HG03066 (cell line): ENCODE measurements around the gene CELF4.

ENCODE experiments used
- ATAC-seq: cut with Tn5 transposase; IDR thresholded peaks from one replicate; pipeline ENCODE4 v1.9.1; 2021; ENCODE audit warnings: low read depth; ENCODE audit not compliant: unreplicated experiment

The CELF4 gene

GRCh38 chr18:37447962-37448888 lies 117.4 kb downstream of the CELF4 start:
- no peak for ATAC-seq

GRCh38 chr18:37445836-37446235 lies 119.8 kb downstream of the CELF4 start:
- ATAC-seq: no peak

- no peak for ATAC-seq
Observed at GRCh38 chr18:37445368-37445767, 120.2 kb downstream of the CELF4 start.

DNA sequence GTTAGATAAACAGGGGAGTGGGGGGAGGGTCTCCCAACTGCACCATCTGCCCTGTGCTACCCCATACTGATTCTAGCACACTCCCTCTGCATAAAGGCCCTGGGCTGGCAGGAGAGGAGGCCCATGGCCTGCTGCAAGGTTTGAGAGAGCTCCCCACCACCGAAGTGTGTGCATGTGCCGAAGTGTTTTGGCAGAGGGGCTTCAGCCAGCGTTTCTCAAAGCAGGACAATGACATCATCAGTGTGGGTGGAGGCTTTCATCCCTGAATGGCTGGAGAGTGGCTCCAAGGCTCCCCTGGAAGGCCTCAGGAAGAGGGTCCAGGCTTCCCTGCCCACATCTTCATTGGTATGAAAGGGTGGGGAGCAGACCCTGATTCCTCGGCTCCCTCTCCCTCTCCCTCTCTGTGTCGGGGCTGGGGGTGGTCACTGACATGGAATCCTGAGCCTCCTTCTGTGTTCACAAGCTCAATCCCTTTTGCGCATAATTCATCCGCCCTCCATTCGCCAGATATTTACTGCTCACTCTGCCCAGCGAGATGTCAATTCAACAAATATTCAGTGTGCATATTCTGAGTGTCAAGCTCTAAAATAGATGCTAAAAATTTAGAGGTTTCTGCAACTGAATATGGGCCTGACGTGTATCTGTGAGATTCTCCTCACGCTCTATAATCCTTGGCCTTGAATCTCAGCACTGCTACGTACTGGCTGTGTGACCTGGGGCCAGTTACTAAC lies 122.1 kb downstream of the CELF4 start:
- ATAC-seq: no peak

DNA sequence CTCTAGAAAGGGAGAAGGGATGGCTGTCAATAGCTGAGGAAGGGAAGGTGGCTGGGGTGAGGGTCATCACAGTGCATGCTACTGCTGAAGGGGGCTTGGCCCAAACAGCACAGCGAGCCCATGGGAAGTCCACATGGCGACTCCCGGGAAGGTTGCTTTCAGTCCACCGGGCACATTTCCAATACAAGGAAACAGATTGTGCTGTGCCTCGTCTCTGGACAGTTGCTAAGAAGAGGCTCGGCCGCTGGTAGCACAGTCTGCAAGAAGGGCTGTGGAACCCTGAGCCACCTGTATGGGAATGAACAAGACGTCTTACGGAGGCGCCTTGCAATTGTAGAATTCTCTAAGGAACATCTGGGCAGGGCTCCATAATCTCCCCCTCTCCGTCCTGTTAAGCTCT lies 123.1 kb downstream of the CELF4 start:
- no peak for ATAC-seq

DNA sequence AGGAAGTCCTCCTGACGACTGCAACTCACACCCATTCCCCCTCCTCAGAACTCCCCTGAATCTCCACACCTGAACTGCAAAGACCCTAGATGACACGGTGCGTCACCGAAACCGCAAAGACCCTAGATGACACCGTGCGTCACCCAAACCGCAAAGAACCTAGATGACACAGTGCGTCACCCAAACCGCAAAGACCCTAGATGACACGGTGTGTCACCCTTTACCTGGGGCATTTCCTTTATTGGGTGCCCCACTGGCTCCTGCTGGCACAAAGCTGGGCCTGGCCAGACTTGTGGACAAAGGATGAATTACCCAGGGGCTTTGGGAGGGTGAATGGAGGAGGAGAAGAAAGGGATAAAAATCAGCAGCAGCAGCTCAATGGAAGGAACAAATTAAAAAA lies 123.8 kb downstream of the CELF4 start:
- ATAC-seq: no peak

GRCh38 chr18:37440206-37440605 lies 125.4 kb downstream of the CELF4 start:
- ATAC-seq: no peak

GRCh38 chr18:37438417-37439180 lies 127.0 kb downstream of the CELF4 start:
- ATAC-seq: no peak

DNA sequence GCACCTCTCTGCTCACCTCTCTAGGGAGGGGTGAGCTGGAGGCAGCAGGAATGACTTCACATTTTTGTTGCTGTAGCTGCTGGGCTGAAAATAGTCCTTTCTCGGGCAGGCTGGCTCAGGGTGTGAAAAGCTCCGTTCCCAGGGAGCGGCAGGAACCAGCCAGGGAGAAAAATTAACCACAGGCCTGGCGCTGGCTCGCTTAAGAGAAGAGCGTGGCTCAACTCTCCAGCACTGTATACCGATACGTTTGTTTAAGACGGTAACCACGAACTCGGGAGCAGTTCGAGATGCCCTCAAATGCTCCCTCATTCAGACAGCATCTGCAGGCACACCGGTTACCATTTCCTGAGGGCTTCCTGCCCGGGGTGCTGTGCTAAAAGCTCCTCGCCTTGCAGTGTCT lies 129.6 kb downstream of the CELF4 start:
- no peak for ATAC-seq

DNA sequence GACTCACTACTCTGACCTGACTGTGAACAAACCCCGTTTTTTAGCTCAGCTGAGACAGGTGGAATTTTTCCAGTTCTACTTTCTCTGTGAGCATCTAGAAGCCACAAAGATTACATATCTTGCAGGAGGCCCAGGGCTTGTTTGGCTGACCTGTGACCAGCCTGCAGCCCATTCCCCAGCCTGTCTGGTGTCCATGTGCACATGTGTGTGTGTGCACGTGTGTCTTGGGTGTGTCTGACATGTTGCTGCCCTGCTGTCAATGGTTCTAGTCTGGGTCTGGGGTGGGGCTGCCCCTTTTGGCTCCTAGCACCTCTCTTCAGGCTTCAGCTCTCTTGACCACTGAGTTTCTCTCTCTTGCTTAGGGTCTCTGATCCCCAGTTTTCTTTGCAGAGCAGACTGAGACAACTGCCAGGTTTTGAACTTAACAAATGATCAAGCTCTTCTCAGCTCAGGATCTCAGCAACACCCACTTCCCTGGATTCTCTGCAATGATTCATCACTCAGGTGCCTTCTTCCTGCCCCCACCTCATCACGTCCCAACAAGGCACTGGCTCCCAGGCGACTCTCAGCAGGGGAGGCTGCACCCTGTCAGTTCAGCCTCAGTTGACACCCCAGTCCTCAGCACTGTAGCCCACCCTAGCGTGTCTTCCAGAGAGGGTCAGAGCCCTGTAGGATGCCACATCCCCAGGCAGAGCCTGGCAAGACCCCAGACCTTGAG lies 130.3 kb downstream of the CELF4 start:
- ATAC-seq: no peak

- ATAC-seq: no peak
Observed at GRCh38 chr18:37434161-37434860, 131.3 kb downstream of the CELF4 start.

- no peak for ATAC-seq
Observed at GRCh38 chr18:37432436-37433195, 133.0 kb downstream of the CELF4 start.

- ATAC-seq: no peak
Observed at GRCh38 chr18:37430357-37431076, 135.1 kb downstream of the CELF4 start.

DNA sequence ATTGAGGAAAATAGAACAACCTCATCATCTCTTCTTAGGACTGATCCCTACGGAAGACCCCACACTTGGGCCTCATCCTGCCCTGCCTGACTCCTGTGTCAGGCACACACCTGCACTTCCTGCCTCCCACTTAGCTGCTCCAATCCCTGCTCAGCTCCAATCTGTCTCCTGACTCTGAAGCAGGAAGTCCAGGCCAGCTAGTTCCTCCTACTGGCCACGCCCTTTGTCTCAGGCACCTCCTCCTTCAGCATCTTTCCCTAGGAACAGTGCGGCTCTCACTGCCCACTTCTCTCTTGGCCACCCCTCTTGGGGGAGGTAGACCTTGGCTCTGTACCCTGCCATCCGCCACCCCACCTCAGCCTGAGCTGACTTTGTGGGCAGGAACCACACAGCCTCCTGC lies 135.8 kb downstream of the CELF4 start:
- no peak for ATAC-seq

DNA sequence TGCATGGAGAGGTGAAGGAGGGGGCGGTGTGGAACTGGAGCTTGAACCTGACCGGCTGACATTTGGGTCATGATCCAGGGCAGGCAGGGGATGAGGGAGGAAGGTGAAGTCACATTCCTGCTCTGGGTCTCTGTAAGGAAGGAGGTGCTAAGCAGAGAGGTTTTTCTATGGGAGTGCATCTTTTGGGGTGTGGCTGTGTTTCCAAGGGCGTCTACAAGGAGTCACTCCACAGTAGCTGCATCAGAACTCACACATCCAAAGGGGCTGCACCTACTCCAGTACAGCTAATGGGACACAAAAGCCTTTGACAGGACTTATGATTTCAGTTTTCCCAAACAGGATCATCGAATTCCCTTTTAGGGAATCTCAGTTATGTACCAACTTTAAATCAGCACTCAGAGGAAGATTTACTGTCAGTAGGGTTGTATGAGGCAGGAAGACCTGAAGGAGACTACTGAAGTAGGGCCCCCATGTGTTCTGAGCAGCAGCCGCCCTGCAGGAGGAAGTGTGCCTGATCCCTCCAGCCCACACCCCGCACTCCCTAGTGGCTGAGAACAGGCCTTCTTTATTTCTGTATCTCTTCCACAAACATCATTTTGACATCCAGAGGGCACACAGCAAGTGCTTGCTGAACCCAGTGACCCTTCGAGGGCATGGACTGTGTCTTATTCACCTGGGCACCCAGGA lies 137.2 kb downstream of the CELF4 start:
- ATAC-seq: no peak

DNA sequence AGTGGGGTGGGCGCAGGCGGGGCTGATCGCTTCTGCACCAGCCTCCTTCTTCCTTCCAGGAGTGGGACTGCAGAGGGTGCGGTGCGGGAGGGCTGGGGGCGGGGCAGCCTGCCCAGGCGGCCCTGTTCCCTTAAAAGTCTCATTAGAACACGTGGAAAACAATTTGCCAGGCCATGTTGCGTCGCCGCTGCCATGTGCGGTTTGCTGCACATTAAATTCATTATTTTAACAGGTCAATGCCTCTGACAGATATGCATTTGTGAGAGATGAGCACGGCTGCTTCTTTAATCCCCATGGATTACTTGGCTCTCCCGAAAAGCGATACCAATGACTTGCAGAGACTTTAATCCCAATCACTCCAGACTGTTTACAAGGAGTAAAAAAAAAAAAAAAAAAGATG lies 139.0 kb downstream of the CELF4 start:
- no peak for ATAC-seq

GRCh38 chr18:37425222-37425621 lies 140.4 kb downstream of the CELF4 start:
- ATAC-seq: no peak

DNA sequence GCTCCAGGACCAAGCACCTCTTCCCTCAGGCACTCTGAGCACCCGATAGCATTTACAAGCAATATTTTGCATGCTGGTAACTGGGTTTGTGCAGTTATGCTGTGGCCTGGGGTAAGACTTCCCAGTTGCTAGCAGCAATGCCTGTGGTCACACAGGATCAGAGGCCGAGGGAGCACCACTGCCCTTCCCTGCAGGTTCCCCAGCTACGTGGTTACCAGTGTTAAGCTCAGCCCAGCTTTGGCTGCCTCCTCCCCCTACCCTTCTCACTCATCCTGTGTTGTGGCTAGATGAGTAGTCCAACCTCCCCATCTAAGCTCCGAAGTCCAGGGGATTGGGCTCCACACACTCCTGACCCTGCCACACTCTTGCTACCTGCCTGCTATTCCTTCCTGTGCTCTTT lies 141.1 kb downstream of the CELF4 start:
- no peak for ATAC-seq
